Psoas muscle (tissue), 8 donors: ENCODE results near the gene RHBDD1. TPM values are rescaled to one million over a fixed set of nuclear protein-coding genes. Genes with fewer than 3 reads are reported as not detected.

Source experiments
- ATAC-seq, 4 donors: fragments of 200-7000 bp; cut with Tn5 transposase; one replicate each; pipeline ENCODE4 v1.9.1; 2020; ENCODE audit warnings: moderate library complexity in 3 of 4, mild to moderate bottlenecking in 2 of 4
- DNase-seq, 2 donors: peaks; one replicate each; pipeline ENCODE4 v3.0.0-alpha.2; 2020
- H3K27ac ChIP-seq: fragments of 200-600 bp; one replicate; pipeline ENCODE4 v1.8.0; 2022
- H3K27me3 ChIP-seq, 3 donors: fragments of 200-600 bp in 1 of 3; one replicate each; pipeline versions ENCODE4 v1.6.1 to v1.8.0; 2013 to 2022; ENCODE audit warnings: low read length in 2 of 3, mild to moderate bottlenecking in 2 of 3, moderate library complexity in 1 of 3; ENCODE audit not compliant: insufficient read depth in 3 of 3
- H3K36me3 ChIP-seq, 2 donors: fragments of 200-600 bp in 1 of 2; one replicate each; pipeline versions ENCODE4 v1.6.1 to v1.8.0; 2013 to 2022; ENCODE audit warnings: low read depth in 1 of 2, mild to moderate bottlenecking in 1 of 2, moderate library complexity in 1 of 2; ENCODE audit not compliant: insufficient read depth in 1 of 2
- H3K4me1 ChIP-seq: fragments of 200-600 bp; one replicate; pipeline ENCODE4 v1.8.0; 2022
- H3K4me3 ChIP-seq: fragments of 200-600 bp; one replicate; pipeline ENCODE4 v1.8.0; 2022; ENCODE audit warnings: mild to moderate bottlenecking
- H3K9me3 ChIP-seq: fragments of 200-600 bp; one replicate; pipeline ENCODE4 v1.8.0; 2022
- WGBS, 3 donors: extraction: QIAGEN DNeasy Blood & Tissue Kit; methylation state at CpG; one replicate each; pipeline versions ENCODE4 v1.1.6 to v1.1.7; 2013; 5-methylcytosine and 5-hydroxymethylcytosine counted together
- intact Hi-C, 2 donors: fragments of 100-400 bp; cut with DNase I; formaldehyde crosslinking; loops; one replicate each; pipeline versions ENCODE4 v1.11.0 to v1.14.2; 2022
- polyA plus RNA-seq, 3 donors: library from polyadenylated mRNA; stranded (reverse); fragments of 200-250 nt; gene quantifications; one replicate each; pipeline ENCODE4 v1.2.3, GENCODE V29; 2013
- total RNA-seq, 4 donors: library from RNA; stranded (reverse); fragmentation: NEBNext Ultra II Directional in 2 of 4; extraction: Animal tissue kit (Norgen Biotek cat#: 25700) in 2 of 4; gene quantifications; one replicate each; pipeline versions ENCODE4 v1.2.1 to v1.2.4, GENCODE V29; 2021 to 2023
- TF ChIP-seq, protein P1 (sequence below): fragments of 200-600 bp; IDR thresholded peaks from one replicate; pipeline ENCODE4 v1.8.0; 2022; ENCODE audit warnings: antibody characterized with exemption
- donor health status: healthy with polysubstance abuse.
- donor health status: DM: no; HTN: no; CAD: no; lungs with moderate emphysema.
- donor health status: Bipolar disorder and iron deficiency.
- donor health status: healthy.
- donor health status: DM: yes; HTN: yes; CAD: no.
- donor health status: DM: no; HTN: no; CAD: no.
- donor health status: DM: no; HTN: no; CAD: no.
- donor health status: DM: yes; HTN: yes; CAD: no.

RHBDD1 gene
- total and polyA plus RNA-seq, 7 donors, result 6.7 to 26.1 (median 17.9) TPM

DNA sequence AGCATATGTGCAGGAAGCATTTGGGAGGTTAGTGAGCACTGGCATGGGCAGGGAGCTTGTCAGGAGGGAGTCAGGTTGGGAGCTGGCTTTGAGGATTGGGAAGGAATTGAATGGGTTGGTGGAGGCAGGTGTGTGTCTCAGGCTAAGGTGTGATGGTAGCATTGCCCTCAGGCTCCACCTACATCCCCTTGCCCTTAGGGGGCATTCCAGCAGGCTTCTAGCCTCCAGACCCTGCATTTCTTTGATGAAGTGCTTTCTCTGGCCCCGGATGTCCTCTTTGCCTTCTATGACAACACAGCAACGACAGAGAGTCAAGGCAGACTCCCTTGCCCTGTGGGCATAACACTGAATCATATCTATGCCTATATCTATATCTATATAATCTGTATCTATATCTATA, 13.5 kb downstream of the RHBDD1 start:
- intact Hi-C loops, result no loop called here
- Histone ChIP-seq H3K27ac (no peak overlapping the region), H3K36me3 (no peaks in the 10 kb centered on the region), H3K27me3 (no peaks in the 10 kb centered on the region), H3K9me3 (no peaks in the 10 kb centered on the region), H3K4me1 (no peaks in the 10 kb centered on the region), H3K4me3 (no peak overlapping the region)
- ATAC-seq (no peak), DNase-seq (no peak)
- TF ChIP-seq, protein P1, sequence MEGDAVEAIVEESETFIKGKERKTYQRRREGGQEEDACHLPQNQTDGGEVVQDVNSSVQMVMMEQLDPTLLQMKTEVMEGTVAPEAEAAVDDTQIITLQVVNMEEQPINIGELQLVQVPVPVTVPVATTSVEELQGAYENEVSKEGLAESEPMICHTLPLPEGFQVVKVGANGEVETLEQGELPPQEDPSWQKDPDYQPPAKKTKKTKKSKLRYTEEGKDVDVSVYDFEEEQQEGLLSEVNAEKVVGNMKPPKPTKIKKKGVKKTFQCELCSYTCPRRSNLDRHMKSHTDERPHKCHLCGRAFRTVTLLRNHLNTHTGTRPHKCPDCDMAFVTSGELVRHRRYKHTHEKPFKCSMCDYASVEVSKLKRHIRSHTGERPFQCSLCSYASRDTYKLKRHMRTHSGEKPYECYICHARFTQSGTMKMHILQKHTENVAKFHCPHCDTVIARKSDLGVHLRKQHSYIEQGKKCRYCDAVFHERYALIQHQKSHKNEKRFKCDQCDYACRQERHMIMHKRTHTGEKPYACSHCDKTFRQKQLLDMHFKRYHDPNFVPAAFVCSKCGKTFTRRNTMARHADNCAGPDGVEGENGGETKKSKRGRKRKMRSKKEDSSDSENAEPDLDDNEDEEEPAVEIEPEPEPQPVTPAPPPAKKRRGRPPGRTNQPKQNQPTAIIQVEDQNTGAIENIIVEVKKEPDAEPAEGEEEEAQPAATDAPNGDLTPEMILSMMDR, result no peak
- 88 to 94% (median 93%) methylated on average over 2 of the region's 2 CpGs for WGBS, 3 donors

DNA sequence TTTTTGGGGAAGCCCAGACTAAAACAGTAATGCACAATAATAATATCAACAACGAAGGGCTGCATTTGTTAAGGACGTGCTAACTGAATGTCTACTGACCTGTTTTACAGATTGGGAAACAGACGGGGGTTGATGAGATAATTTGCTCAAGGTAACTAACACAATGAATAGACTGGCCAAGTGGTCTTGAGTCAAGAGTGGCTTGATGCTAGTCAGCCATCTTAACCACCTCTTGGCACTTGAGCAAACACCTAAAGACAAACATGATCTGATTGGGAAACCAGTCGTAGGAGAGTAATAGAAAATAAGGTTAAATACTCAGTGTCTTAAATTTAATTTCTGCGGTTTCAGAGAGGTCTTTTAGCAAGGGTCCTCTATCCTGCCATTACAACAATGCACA, 14.2 kb downstream of the RHBDD1 start:
- Histone ChIP-seq H3K27ac (no peak overlapping the region), H3K4me3 (no peak overlapping the region), H3K27me3 (no peaks in the 10 kb centered on the region), H3K36me3 (no peaks in the 10 kb centered on the region), H3K4me1 (no peaks in the 10 kb centered on the region), H3K9me3 (no peaks in the 10 kb centered on the region)
- intact Hi-C loops, result no loop called here
- WGBS, 3 donors, result 94 to 96% (median 96%) methylated on average over 5 of the region's 5 CpGs
- DNase-seq (no peak), ATAC-seq (no peak)
- TF ChIP-seq, protein P1, result no peak

DNA sequence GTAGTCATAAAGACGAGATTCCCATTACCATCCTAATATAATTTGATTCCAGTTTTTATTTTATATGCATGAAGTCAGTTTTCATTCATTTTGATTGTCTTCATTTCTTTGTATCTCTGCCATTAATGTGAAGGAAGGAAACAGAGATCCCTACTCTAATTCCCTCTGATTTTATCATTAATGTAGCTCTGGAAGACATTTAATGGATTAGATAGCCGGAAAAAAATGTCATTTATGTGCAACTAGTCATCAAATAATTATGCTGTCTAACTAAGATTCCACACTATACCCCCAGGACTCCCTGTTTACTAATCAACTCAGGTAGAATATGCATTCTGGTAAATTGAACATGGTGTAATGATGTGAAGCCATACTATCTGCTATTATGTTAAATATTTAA, 19.9 kb downstream of the RHBDD1 start:
- WGBS, 3 donors, result 82 to 88% (median 84%) methylated on average over 2 of the region's 2 CpGs
- Histone ChIP-seq H3K36me3 (no peaks in the 10 kb centered on the region), H3K27me3 (no peaks in the 10 kb centered on the region), H3K4me3 (no peak overlapping the region), H3K9me3 (no peaks in the 10 kb centered on the region), H3K27ac (no peak overlapping the region), H3K4me1 (no peaks in the 10 kb centered on the region)
- TF ChIP-seq, protein P1, result no peak
- intact Hi-C loops, result no loop called here
- DNase-seq (no peak), ATAC-seq (no peak)

DNA sequence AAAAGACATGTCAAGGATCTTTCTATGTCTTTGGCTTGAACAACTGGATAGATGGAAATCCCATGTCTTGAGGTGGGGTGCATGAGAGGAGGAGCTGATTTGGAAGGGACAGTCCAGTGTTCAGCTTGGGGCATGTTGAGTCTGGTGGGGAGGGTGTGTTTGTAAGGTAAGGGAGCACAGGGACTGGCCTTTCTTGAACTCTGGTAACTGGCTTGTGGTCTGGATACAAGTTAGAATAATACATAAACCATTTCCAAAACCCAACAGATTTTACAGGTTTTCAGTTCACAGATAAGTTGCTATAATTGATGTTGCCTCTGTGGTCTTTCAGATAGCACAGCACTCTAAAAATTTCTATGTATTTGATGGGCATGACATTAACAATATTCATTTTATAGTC, 24.2 kb downstream of the RHBDD1 start:
- Histone ChIP-seq H3K4me1 (peaks cover 6% of the 10 kb centered on the region), H3K9me3 (no peaks in the 10 kb centered on the region), H3K27ac (no peak overlapping the region), H3K4me3 (no peak overlapping the region), H3K36me3 (peaks cover 0 to 6% of the 10 kb centered on the region in 2 donors), H3K27me3 (no peaks in the 10 kb centered on the region)
- DNase-seq (no peak), ATAC-seq (no peak)
- TF ChIP-seq, protein P1, result no peak
- intact Hi-C loops, result no loop called here

DNA sequence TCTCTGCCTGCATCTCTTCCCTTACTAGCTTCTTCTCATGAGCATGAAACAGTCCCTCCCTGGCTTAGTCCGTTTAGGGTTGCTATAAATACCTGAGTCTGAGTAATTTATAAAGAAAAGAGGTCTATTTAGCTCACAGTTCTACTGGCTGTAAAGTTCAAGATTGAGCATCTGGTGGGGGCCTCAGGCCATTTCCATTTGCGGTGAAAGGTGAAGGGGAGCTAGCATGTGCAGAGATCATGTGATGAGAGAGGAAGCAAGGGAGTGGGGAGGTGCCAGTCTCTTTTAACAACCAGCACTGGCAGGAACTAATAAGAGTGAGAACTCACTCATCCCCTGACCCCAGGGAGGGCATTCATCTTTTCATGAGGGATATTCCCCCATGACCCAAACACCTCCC, 26.8 kb downstream of the RHBDD1 start:
- Histone ChIP-seq H3K27me3 (no peaks in the 10 kb centered on the region), H3K9me3 (no peaks in the 10 kb centered on the region)
- TF ChIP-seq, protein P1, result no peak

More for the DNA sequence above, 26.8 kb downstream of the RHBDD1 start:
- DNase-seq (no peak), ATAC-seq (peak in 1 of 4 donors; percentile 27)
- Histone ChIP-seq H3K4me3 (no peak overlapping the region), H3K36me3 (peaks cover 0 to 21% of the 10 kb centered on the region in 2 donors), H3K27ac (no peak overlapping the region), H3K4me1 (peaks cover 6% of the 10 kb centered on the region)
- WGBS, 3 donors, result 51 to 56% (median 54%) methylated on average over 2 of the region's 2 CpGs
- intact Hi-C loops, result no loop called here
